ENCODE data around the gene SLC5A10.

GRCh38 chr17:18999394-18999793 lies 47.4 kb downstream of the SLC5A10 start:
- no peak for TF ChIP-seq EP300 (IDR thresholded peaks at IDR 0.05)
- no peak for TF ChIP-seq CTCF (IDR thresholded peaks at IDR 0.05)
- TF ChIP-seq POLR2A (IDR thresholded peaks at IDR 0.05): no peak
